ENCODE data around the gene CNGB1.

The CNGB1 gene

GRCh38 chr16:57969451-57970123 lies 1.3 kb downstream of the CNGB1 start:
- Histone ChIP-seq H3K27me3 (no peaks in the 10 kb centered on the region), H3K4me3 (ENCODE audit: low read depth in 1 of 2, low read length in 1 of 2) (no peak overlapping the region), H3K27ac (no peak overlapping the region), H3K36me3 (no peaks in the 10 kb centered on the region), H3K4me1 (ENCODE audit: control insufficient read depth in 1 of 2, insufficient read depth in 1 of 2, low read depth in 1 of 2, low read length in 1 of 2) (no peaks in the 10 kb centered on the region), H3K9me3 (no peaks in the 10 kb centered on the region)
- no peak for TF ChIP-seq CTCF (IDR thresholded peaks at IDR 0.05)

- no peak for TF ChIP-seq CTCF (IDR thresholded peaks at IDR 0.05)
These were observed 3.0 kb downstream of the CNGB1 start for GRCh38 chr16:57967916-57968315.

GRCh38 chr16:57966986-57967385 lies 3.9 kb downstream of the CNGB1 start:
- TF ChIP-seq CTCF (IDR thresholded peaks at IDR 0.05) = no peak
- Histone ChIP-seq H3K9me3 (no peaks in the 10 kb centered on the region), H3K27ac (no peak overlapping the region), H3K4me3 (ENCODE audit: low read depth in 1 of 2, low read length in 1 of 2) (no peak overlapping the region), H3K36me3 (no peaks in the 10 kb centered on the region), H3K27me3 (no peaks in the 10 kb centered on the region), H3K4me1 (ENCODE audit: control insufficient read depth in 1 of 2, insufficient read depth in 1 of 2, low read depth in 1 of 2, low read length in 1 of 2) (no peaks in the 10 kb centered on the region)

More at GRCh38 chr16:57967916-57968315, 3.0 kb downstream of the CNGB1 start:
- no peaks in the 10 kb centered on the region for H3K27me3 ChIP-seq
- no peak overlapping the region for H3K27ac ChIP-seq
- no peak overlapping the region for H3K4me3 ChIP-seq (ENCODE audit: low read depth in 1 of 2, low read length in 1 of 2)
- H3K9me3 ChIP-seq = no peaks in the 10 kb centered on the region
- H3K36me3 ChIP-seq = no peaks in the 10 kb centered on the region
- H3K4me1 ChIP-seq (ENCODE audit: control insufficient read depth in 1 of 2, insufficient read depth in 1 of 2, low read depth in 1 of 2, low read length in 1 of 2) = no peaks in the 10 kb centered on the region

- TF ChIP-seq CTCF (IDR thresholded peaks at IDR 0.05) = no peak
- H3K4me1 ChIP-seq (ENCODE audit: control insufficient read depth in 1 of 2, insufficient read depth in 1 of 2, low read depth in 1 of 2, low read length in 1 of 2) = no peaks in the 10 kb centered on the region
- no peaks in the 10 kb centered on the region for H3K9me3 ChIP-seq
- H3K4me3 ChIP-seq (ENCODE audit: low read depth in 1 of 2, low read length in 1 of 2) = no peak overlapping the region
- H3K27me3 ChIP-seq = no peaks in the 10 kb centered on the region
- no peak overlapping the region for H3K27ac ChIP-seq
- no peaks in the 10 kb centered on the region for H3K36me3 ChIP-seq
These were observed 4.6 kb downstream of the CNGB1 start for GRCh38 chr16:57966204-57966771.

- H3K27me3 ChIP-seq = no peaks in the 10 kb centered on the region
- H3K27ac ChIP-seq = no peak overlapping the region
- H3K36me3 ChIP-seq = no peaks in the 10 kb centered on the region
- H3K4me3 ChIP-seq (ENCODE audit: low read depth in 1 of 2, low read length in 1 of 2) = no peak overlapping the region
- no peaks in the 10 kb centered on the region for H3K9me3 ChIP-seq
- TF ChIP-seq CTCF (IDR thresholded peaks at IDR 0.05) = no peak
- H3K4me1 ChIP-seq (ENCODE audit: control insufficient read depth in 1 of 2, insufficient read depth in 1 of 2, low read depth in 1 of 2, low read length in 1 of 2) = no peaks in the 10 kb centered on the region
These were observed 6.7 kb downstream of the CNGB1 start for GRCh38 chr16:57964157-57964700.
